ENCODE data around the gene PSMG1.
A peak's percentile ranks its signal among the peaks of the same experiment; 100 is the strongest.
"Not testable (repeated sequence)": the region's sequence is repeated elsewhere in the genome, so short reads cannot be mapped to it uniquely, and the experiment has no call there.

The PSMG1 gene

GRCh38 chr21:39188521-39189139 is 5.4 kb upstream of the PSMG1 start:
- no peak for DNase-seq (ENCODE audit: low spot score)

- DNase-seq (ENCODE audit: low spot score) = no peak
Observed at GRCh38 chr21:39187141-39187540, 3.9 kb upstream of the PSMG1 start.

- DNase-seq (ENCODE audit: low spot score) = no peak
Observed at GRCh38 chr21:39186676-39187075, 3.4 kb upstream of the PSMG1 start.

- DNase-seq (ENCODE audit: low spot score) = no peak
Observed at GRCh38 chr21:39185157-39185556, 1.9 kb upstream of the PSMG1 start.

GRCh38 chr21:39184050-39184980 is 1.1 kb upstream of the PSMG1 start:
- DNase-seq (ENCODE audit: low spot score) = no peak

- no peak for DNase-seq (ENCODE audit: low spot score)
Observed at GRCh38 chr21:39182484-39183271, 573 bp downstream of the PSMG1 start.

- DNase-seq (ENCODE audit: low spot score) = no peak
Observed at GRCh38 chr21:39182016-39182415, 1.2 kb downstream of the PSMG1 start.

GRCh38 chr21:39181205-39181818 is 1.9 kb downstream of the PSMG1 start:
- DNase-seq (ENCODE audit: low spot score) = no peak

GRCh38 chr21:39180429-39181019 is 2.7 kb downstream of the PSMG1 start:
- DNase-seq (ENCODE audit: low spot score) = no peak

GRCh38 chr21:39178421-39178820 is 4.8 kb downstream of the PSMG1 start:
- DNase-seq (ENCODE audit: low spot score) = no peak

- no peak for DNase-seq (ENCODE audit: low spot score)
Observed at GRCh38 chr21:39176271-39176709, 7.0 kb downstream of the PSMG1 start.

- DNase-seq (ENCODE audit: low spot score) = no peak
Observed at GRCh38 chr21:39175665-39176064, 7.6 kb downstream of the PSMG1 start.

GRCh38 chr21:39175154-39175553 is 8.1 kb downstream of the PSMG1 start:
- DNase-seq (ENCODE audit: low spot score) = no peak

GRCh38 chr21:39173716-39174680 is 9.3 kb downstream of the PSMG1 start:
- no peak for DNase-seq (ENCODE audit: low spot score)

GRCh38 chr21:39169906-39170305 is 13.3 kb downstream of the PSMG1 start:
- DNase-seq (ENCODE audit: low spot score) = no peak

- DNase-seq (ENCODE audit: low spot score) = no peak
Observed at GRCh38 chr21:39168800-39169199, 14.5 kb downstream of the PSMG1 start.

- no peak for DNase-seq (ENCODE audit: low spot score)
Observed at GRCh38 chr21:39164523-39164922, 18.7 kb downstream of the PSMG1 start.

GRCh38 chr21:39161064-39161463 is 22.2 kb downstream of the PSMG1 start:
- no peak for DNase-seq (ENCODE audit: low spot score)

GRCh38 chr21:39159342-39160063 is 23.7 kb downstream of the PSMG1 start:
- peak; percentile 81 for DNase-seq (ENCODE audit: low spot score)

GRCh38 chr21:39157241-39157640 is 26.0 kb downstream of the PSMG1 start:
- DNase-seq (ENCODE audit: low spot score) = not testable (repeated sequence)

Data from D341Med (cell line).